Fibroblast of pulmonary artery (primary cell): ENCODE results near the gene SPINDOC.

Experiments used
- DNase-seq: peaks from one replicate; pipeline ENCODE4 v3.0.0-alpha.2; 2010; ENCODE audit warnings: low read depth
- H3K4me3 ChIP-seq: replicated peaks from 2 replicates; pipeline ENCODE4 v1.5.1; 2011; ENCODE audit warnings: low read depth, mild to moderate bottlenecking, control low read depth, low read length, moderate library complexity
- CTCF ChIP-seq: IDR thresholded peaks from 2 replicates; pipeline ENCODE4 v1.5.1; 2011; ENCODE audit warnings: mild to moderate bottlenecking, control low read depth, low read length, inconsistent platforms; ENCODE audit errors: missing control alignments

SPINDOC gene

GRCh38 chr11:63813035-63813562, at the start of gene SPINDOC:
TSS of gene SPINDOC (plus strand) at chr11:63813456. CDS start at chr11:63813687, 231 bp downstream.
- peak within 1 kb of the TSS; percentile 88 for H3K4me3 ChIP-seq
- peak; percentile 57 for DNase-seq
- TF ChIP-seq CTCF = no peak

- no peak overlapping the region for H3K4me3 ChIP-seq
- no peak for TF ChIP-seq CTCF
- no peak for DNase-seq
Observed at GRCh38 chr11:63763496-63764339, 49.5 kb upstream of the SPINDOC start.

GRCh38 chr11:63764340-63764678, 48.9 kb upstream of the SPINDOC start:
- no peak for DNase-seq
- TF ChIP-seq CTCF = no peak
- no peak overlapping the region for H3K4me3 ChIP-seq

- no peak overlapping the region for H3K4me3 ChIP-seq
- TF ChIP-seq CTCF = no peak
- peak; percentile 50 for DNase-seq
Observed at GRCh38 chr11:63764679-63765647, 48.3 kb upstream of the SPINDOC start.

- no peak overlapping the region for H3K4me3 ChIP-seq
- no peak for DNase-seq
- no peak for TF ChIP-seq CTCF
Observed at GRCh38 chr11:63765688-63766241, 47.5 kb upstream of the SPINDOC start.

- H3K4me3 ChIP-seq = peak overlapping the region; percentile 86
- no peak for DNase-seq
- TF ChIP-seq CTCF = no peak
Observed at GRCh38 chr11:63766531-63767235, 46.6 kb upstream of the SPINDOC start.
